ENCODE results near the gene CCDC97.

Gene CCDC97

GRCh38 chr19:41298348-41298964, 11.5 kb upstream of the CCDC97 start:
- DNase-seq: peak; percentile 64

- DNase-seq: no peak
Observed at GRCh38 chr19:41299046-41299754, 10.8 kb upstream of the CCDC97 start.

GRCh38 chr19:41299755-41300089, 10.2 kb upstream of the CCDC97 start:
- peak; percentile 51 for DNase-seq

GRCh38 chr19:41300555-41300954, 9.4 kb upstream of the CCDC97 start:
- no peak for DNase-seq

- DNase-seq: no peak
Observed at GRCh38 chr19:41302624-41303351, 7.2 kb upstream of the CCDC97 start.

- DNase-seq: no peak
Observed at GRCh38 chr19:41303954-41304353, 6.0 kb upstream of the CCDC97 start.

- DNase-seq: no peak
Observed at GRCh38 chr19:41304706-41305483, 5.1 kb upstream of the CCDC97 start.

- DNase-seq: no peak
Observed at GRCh38 chr19:41305927-41306793, 3.8 kb upstream of the CCDC97 start.

GRCh38 chr19:41307090-41307875, 2.7 kb upstream of the CCDC97 start:
- DNase-seq: no peak

- no peak for DNase-seq
Observed at GRCh38 chr19:41307954-41308449, 2.0 kb upstream of the CCDC97 start.

GRCh38 chr19:41308450-41309179, 1.4 kb upstream of the CCDC97 start:
- DNase-seq: peak; percentile 89

- DNase-seq: peak; percentile 12
Observed at GRCh38 chr19:41309180-41310032, 566 bp upstream of the CCDC97 start.

GRCh38 chr19:41311072-41311471, 1.1 kb downstream of the CCDC97 start:
- peak; percentile 35 for DNase-seq

- DNase-seq: peak; percentile 15
Observed at GRCh38 chr19:41311613-41312012, 1.6 kb downstream of the CCDC97 start.

- DNase-seq: no peak
Observed at GRCh38 chr19:41316306-41316920, 6.4 kb downstream of the CCDC97 start.

- no peak for DNase-seq
Observed at GRCh38 chr19:41318696-41319499, 8.9 kb downstream of the CCDC97 start.

- no peak for DNase-seq
Observed at GRCh38 chr19:41319500-41320184, 9.7 kb downstream of the CCDC97 start.
